DND-41 (cell line): Measurements from ENCODE around the gene PDLIM7.

ENCODE experiments used
- CTCF ChIP-seq: IDR thresholded peaks from 2 replicates; pipeline ENCODE4 v1.5.1; 2012; ENCODE audit warnings: borderline replicate concordance, low read length, moderate library complexity, mild to moderate bottlenecking; ENCODE audit not compliant: poor library complexity, severe bottlenecking; ENCODE audit errors: extremely low read depth
- EZH2 ChIP-seq: IDR thresholded peaks from 3 replicates; pipeline ENCODE4 v1.6.1; 2012; ENCODE audit warnings: borderline replicate concordance, low read depth, mild to moderate bottlenecking, moderate library complexity, low read length, inconsistent platforms; ENCODE audit not compliant: severe bottlenecking

DNA sequence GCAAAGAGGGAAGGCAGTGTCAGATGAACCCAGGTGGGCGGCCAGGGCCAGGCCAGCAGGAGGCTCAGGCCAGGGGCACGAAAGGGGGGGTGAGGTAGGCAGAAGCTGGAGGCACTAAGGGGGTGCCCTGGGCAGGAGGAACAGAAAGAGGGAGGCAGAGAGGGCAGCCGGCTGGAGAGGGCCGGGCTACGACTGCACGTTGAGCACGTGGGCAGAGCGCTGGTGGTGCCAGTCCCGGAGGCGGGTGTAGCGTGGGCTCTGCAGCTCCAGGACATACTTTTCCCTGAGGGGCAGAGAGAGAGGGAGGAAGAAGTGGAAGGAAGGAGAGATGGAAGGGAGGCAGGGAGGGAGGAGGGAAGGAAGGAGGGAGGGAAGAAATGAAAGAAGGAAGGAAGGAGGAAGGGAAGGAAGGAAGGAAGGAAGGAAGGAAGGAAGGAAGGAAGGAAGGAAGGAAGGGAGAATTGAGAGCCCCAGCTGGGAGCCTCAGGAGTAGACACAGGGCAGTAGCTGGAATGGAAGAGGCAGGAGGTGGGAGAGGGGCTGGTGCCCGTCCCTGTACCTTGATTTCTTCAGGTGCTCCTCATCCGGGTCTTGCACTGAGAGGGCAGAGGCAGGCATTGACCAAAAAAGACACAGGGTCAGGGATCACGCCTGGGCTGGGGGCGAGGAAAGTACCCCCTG lies 7.0 kb downstream of the PDLIM7 start:
- no peak for TF ChIP-seq CTCF
- TF ChIP-seq EZH2: no peak
